Measurements from ENCODE around the gene GPR135.
A peak's percentile ranks its signal among the peaks of the same experiment; 100 is the strongest.

GPR135 gene

DNA sequence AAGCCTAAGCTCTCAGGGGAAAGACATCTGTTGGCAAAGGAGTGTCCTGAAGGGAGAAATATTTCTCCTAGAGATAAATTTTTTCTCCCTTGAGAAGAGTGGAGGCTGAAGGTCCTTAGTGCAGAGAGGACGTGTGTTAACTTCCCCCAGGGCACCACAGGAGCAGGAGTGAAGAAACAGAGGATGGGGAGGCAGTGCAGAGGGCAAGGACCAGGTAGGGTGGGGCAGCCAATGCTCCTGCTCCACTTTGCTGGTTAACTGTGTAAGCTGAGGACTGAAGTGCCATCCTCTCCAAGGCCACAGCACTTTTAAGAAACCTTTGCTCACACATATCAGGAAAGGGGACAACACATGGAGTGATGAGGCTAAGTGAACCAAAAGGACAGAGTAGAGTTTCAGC is 15.0 kb upstream of the GPR135 start:
- Histone ChIP-seq H3K4me3 (ENCODE audit: low read depth, low read length) (no peak overlapping the region), H3K79me2 (peaks cover 7% of the 10 kb centered on the region), H3K9ac (no peak overlapping the region), H3K4me2 (ENCODE audit: low read length) (no peak overlapping the region), H3K4me1 (peaks cover 11% of the 10 kb centered on the region), H3K9me3 (ENCODE audit: control insufficient read depth, low read length) (no peaks in the 10 kb centered on the region), H3K27ac (no peak overlapping the region), H2AFZ (no peak overlapping the region), H3K36me3 (ENCODE audit: control insufficient read depth, insufficient read depth, low read length) (no peaks in the 10 kb centered on the region), H3K27me3 (ENCODE audit: control insufficient read depth, insufficient read depth, low read length) (no peaks in the 10 kb centered on the region)
- TF ChIP-seq, protein P1, sequence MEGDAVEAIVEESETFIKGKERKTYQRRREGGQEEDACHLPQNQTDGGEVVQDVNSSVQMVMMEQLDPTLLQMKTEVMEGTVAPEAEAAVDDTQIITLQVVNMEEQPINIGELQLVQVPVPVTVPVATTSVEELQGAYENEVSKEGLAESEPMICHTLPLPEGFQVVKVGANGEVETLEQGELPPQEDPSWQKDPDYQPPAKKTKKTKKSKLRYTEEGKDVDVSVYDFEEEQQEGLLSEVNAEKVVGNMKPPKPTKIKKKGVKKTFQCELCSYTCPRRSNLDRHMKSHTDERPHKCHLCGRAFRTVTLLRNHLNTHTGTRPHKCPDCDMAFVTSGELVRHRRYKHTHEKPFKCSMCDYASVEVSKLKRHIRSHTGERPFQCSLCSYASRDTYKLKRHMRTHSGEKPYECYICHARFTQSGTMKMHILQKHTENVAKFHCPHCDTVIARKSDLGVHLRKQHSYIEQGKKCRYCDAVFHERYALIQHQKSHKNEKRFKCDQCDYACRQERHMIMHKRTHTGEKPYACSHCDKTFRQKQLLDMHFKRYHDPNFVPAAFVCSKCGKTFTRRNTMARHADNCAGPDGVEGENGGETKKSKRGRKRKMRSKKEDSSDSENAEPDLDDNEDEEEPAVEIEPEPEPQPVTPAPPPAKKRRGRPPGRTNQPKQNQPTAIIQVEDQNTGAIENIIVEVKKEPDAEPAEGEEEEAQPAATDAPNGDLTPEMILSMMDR (IDR thresholded peaks at IDR 0.05), result no peak

DNA sequence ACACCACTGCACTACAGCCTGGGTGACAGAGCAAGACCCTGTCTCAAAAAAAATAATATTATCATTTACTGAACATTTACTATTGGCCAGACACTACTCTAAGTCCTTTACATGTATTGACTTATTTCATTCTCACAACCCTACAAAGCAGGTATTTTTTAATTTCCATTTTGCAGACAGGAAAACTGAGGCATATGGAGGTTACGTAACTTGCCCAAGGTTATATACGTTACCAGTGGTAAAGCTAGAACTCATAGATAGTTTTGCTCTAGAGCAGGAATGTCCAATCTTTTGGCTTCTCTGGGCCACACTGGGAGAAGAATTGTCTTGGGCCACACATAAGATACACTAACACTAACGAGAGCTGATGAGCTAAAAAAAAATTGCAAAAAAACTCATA is 13.4 kb upstream of the GPR135 start:
- TF ChIP-seq, protein P1 (IDR thresholded peaks at IDR 0.05), result no peak
- Histone ChIP-seq H3K9me3 (ENCODE audit: control insufficient read depth, low read length) (no peaks in the 10 kb centered on the region), H3K4me1 (peaks cover 11% of the 10 kb centered on the region)

GRCh38 chr14:59475709-59476108 is 10.5 kb upstream of the GPR135 start:
- H3K9me3 ChIP-seq (ENCODE audit: control insufficient read depth, low read length), result no peaks in the 10 kb centered on the region
- no peaks in the 10 kb centered on the region for H3K36me3 ChIP-seq (ENCODE audit: control insufficient read depth, insufficient read depth, low read length)
- TF ChIP-seq, protein P1 (IDR thresholded peaks at IDR 0.05), result no peak
- no peak overlapping the region for H3K27ac ChIP-seq
- H2AFZ ChIP-seq, result no peak overlapping the region
- no peak overlapping the region for H3K9ac ChIP-seq
- no peaks in the 10 kb centered on the region for H3K27me3 ChIP-seq (ENCODE audit: control insufficient read depth, insufficient read depth, low read length)
- no peaks in the 10 kb centered on the region for H3K79me2 ChIP-seq
- no peaks in the 10 kb centered on the region for H3K4me1 ChIP-seq
- H3K4me3 ChIP-seq (ENCODE audit: low read depth, low read length), result no peak overlapping the region
- no peak overlapping the region for H3K4me2 ChIP-seq (ENCODE audit: low read length)

More for the DNA sequence above, 13.4 kb upstream of the GPR135 start:
- Histone ChIP-seq H3K27ac (no peak overlapping the region), H3K79me2 (no peaks in the 10 kb centered on the region), H2AFZ (no peak overlapping the region), H3K4me3 (ENCODE audit: low read depth, low read length) (no peak overlapping the region), H3K36me3 (ENCODE audit: control insufficient read depth, insufficient read depth, low read length) (no peaks in the 10 kb centered on the region), H3K9ac (no peak overlapping the region), H3K27me3 (ENCODE audit: control insufficient read depth, insufficient read depth, low read length) (no peaks in the 10 kb centered on the region), H3K4me2 (ENCODE audit: low read length) (no peak overlapping the region)

- H3K27ac ChIP-seq, result no peak overlapping the region
- no peaks in the 10 kb centered on the region for H3K4me1 ChIP-seq
- no peak overlapping the region for H3K4me2 ChIP-seq (ENCODE audit: low read length)
- H3K79me2 ChIP-seq, result no peaks in the 10 kb centered on the region
- no peaks in the 10 kb centered on the region for H3K27me3 ChIP-seq (ENCODE audit: control insufficient read depth, insufficient read depth, low read length)
- no peaks in the 10 kb centered on the region for H3K9me3 ChIP-seq (ENCODE audit: control insufficient read depth, low read length)
- H3K4me3 ChIP-seq (ENCODE audit: low read depth, low read length), result no peak overlapping the region
- TF ChIP-seq, protein P1 (IDR thresholded peaks at IDR 0.05), result no peak
- no peak overlapping the region for H2AFZ ChIP-seq
- no peaks in the 10 kb centered on the region for H3K36me3 ChIP-seq (ENCODE audit: control insufficient read depth, insufficient read depth, low read length)
- H3K9ac ChIP-seq, result no peak overlapping the region
Measured at GRCh38 chr14:59474172-59474571, 9.0 kb upstream of the GPR135 start.

- Histone ChIP-seq H2AFZ (peak overlapping the region; percentile 95), H3K27ac (peak overlapping the region; percentile 80), H3K4me3 (ENCODE audit: low read depth, low read length) (peak overlapping the region; percentile 63), H3K27me3 (ENCODE audit: control insufficient read depth, insufficient read depth, low read length) (no peaks in the 10 kb centered on the region), H3K9me3 (ENCODE audit: control insufficient read depth, low read length) (no peaks in the 10 kb centered on the region), H3K9ac (peak overlapping the region; percentile 44), H3K4me2 (ENCODE audit: low read length) (peak overlapping the region; percentile 94), H3K36me3 (ENCODE audit: control insufficient read depth, insufficient read depth, low read length) (no peaks in the 10 kb centered on the region), H3K79me2 (no peaks in the 10 kb centered on the region), H3K4me1 (peaks cover 5% of the 10 kb centered on the region)
- TF ChIP-seq, protein P1 (IDR thresholded peaks at IDR 0.05), result no peak
Measured at GRCh38 chr14:59464486-59465315, 479 bp downstream of the GPR135 start.

All from parathyroid adenoma (tissue), 2 donors.